Coronary artery (tissue), 2 donors: ENCODE measurements around the gene CLTCL1.

Experiments used
- DNase-seq: peaks from one replicate; pipeline ENCODE4 v3.0.0-alpha.2; 2017; ENCODE audit warnings: low spot score
- H3K27ac ChIP-seq, 2 donors: fragments of 200-600 bp; sonication (generic); one replicate each; pipeline ENCODE4 v1.5.1; 2016 to 2019
- H3K4me3 ChIP-seq: fragments of 200-600 bp; sonication (generic); 2 replicates; pipeline ENCODE4 v1.5.1; 2016; ENCODE audit warnings: mild to moderate bottlenecking, moderate library complexity
- TF ChIP-seq, protein P1 (sequence below): fragments of 200-600 bp; sonication (generic); IDR thresholded peaks from one replicate; pipeline ENCODE4 v1.5.1; 2019; ENCODE audit warnings: antibody characterized with exemption

The CLTCL1 gene

DNA sequence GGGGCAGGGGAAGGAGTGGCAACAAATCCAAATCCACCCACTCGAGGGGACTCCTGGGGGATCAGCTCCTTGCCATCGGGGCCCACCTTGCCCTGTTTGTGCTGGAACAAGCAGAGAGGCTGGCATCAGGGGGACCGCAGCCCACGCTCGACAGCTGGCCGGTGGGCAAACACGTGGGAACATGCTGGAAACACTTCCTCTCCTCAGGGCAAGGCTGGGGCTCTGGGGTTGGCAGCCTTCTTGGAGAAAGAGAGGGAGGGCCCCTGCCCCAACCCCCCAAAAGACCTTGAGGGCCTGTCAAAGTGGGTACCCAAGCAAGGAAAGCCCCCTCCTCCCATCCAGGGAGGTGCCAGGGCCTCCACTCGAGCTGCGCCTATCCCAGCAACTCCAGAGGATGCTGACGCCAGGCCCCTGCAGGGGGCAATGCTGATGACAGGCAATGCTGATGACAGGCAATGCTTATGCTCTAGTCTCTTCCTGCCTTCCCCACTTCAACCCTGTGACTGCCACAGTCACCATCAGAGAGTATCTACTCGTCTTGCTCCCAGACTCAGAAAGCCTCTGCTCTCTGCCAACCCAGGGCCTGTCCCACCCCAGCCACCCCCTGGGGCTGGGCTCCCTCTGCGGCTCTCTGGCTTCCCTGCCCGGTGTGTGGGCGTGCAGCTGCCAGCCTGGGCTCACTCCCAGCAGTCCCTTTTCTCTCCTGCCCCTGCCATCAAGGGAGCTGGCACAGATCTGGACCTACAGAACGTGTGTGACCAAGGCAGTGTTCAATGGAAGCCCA is 153.1 kb downstream of the CLTCL1 start:
- no peak for DNase-seq
- no peak overlapping the region for H3K4me3 ChIP-seq
- TF ChIP-seq, protein P1, sequence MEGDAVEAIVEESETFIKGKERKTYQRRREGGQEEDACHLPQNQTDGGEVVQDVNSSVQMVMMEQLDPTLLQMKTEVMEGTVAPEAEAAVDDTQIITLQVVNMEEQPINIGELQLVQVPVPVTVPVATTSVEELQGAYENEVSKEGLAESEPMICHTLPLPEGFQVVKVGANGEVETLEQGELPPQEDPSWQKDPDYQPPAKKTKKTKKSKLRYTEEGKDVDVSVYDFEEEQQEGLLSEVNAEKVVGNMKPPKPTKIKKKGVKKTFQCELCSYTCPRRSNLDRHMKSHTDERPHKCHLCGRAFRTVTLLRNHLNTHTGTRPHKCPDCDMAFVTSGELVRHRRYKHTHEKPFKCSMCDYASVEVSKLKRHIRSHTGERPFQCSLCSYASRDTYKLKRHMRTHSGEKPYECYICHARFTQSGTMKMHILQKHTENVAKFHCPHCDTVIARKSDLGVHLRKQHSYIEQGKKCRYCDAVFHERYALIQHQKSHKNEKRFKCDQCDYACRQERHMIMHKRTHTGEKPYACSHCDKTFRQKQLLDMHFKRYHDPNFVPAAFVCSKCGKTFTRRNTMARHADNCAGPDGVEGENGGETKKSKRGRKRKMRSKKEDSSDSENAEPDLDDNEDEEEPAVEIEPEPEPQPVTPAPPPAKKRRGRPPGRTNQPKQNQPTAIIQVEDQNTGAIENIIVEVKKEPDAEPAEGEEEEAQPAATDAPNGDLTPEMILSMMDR: no peak
- no peak overlapping the region for H3K27ac ChIP-seq

DNA sequence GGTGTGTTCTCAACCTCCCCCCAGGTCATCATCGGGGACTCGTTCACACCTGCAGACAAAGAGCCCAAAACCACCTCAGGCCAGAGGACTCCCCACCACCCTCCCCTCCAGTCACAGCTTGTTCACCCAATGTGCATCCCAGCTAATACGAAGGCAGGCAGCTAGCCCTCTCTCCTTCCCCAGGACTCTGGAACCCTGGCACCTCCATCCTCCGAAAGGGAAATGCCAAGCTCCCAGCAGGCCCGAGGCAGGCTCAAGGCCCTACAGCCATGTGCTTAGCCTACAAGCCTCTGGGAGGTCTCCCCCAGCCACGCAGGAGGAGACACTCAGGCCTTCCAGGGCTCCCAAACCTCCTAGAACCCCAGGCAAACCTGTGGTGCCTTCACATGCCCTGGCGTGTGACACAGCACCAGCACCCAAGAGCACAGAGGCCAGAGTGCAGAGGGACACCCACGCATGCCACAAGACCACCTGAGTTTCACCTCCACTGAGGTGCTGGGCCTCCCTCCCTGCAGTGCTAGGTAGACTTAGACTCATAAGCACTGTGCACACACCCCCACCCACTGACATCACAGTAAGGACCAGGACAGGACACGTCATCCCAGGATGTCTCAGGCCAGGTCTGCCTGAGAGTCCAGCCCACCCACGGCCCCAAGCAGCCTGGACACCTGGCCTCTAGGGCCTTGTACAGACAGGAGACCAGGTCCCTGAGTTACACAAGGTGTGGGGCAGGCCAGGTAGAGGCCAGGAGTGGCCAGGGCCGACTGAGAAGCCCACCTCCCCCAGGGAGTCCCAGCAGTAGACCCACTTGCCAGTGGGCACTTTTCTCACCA is 153.9 kb downstream of the CLTCL1 start:
- TF ChIP-seq, protein P1: no peak
- DNase-seq: no peak
- no peak overlapping the region for H3K4me3 ChIP-seq
- no peak overlapping the region for H3K27ac ChIP-seq

DNA sequence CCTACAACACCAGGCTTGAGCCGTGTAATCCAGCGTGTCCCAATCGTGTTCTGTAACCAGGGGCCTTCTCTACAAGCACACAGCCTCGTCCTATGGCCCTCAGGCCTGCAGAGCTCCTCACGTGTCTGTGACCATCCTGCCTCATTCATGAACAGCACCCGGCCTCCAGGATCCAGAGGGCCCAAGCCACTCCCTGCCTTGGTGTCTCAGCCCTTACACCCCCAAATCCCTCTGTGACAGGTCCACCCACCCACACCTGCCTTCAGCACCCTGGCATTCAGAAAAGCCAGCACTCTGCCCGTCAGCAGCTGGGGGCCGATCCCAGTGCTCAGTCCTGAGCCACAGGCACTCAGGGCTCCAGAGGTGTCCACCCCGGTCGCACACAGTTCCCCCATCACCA is 154.6 kb downstream of the CLTCL1 start:
- Histone ChIP-seq H3K4me3 (no peak overlapping the region), H3K27ac (no peak overlapping the region)
- TF ChIP-seq, protein P1: no peak
- no peak for DNase-seq

DNA sequence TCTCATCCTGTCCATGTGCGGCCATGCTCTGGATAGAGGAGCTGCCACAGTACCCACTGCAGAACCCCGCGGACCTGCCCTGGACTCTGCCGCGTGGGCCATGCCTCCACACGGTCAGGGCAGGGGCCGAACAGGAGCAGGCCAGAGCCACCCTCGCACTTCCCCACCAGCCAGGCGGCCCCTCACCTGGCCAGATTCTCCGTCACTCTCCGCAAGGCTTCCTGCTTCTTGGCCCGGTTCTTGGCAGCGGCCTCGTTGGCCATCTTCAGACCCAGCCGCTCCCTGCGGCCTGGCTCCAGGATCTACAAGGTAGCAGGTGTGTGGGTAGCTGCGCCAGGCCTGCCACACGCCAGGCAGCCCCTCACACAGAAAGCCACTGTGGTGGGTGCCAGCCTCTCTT is 156.6 kb downstream of the CLTCL1 start:
- Histone ChIP-seq H3K4me3 (no peak overlapping the region), H3K27ac (no peak overlapping the region)
- TF ChIP-seq, protein P1: no peak
- no peak for DNase-seq

DNA sequence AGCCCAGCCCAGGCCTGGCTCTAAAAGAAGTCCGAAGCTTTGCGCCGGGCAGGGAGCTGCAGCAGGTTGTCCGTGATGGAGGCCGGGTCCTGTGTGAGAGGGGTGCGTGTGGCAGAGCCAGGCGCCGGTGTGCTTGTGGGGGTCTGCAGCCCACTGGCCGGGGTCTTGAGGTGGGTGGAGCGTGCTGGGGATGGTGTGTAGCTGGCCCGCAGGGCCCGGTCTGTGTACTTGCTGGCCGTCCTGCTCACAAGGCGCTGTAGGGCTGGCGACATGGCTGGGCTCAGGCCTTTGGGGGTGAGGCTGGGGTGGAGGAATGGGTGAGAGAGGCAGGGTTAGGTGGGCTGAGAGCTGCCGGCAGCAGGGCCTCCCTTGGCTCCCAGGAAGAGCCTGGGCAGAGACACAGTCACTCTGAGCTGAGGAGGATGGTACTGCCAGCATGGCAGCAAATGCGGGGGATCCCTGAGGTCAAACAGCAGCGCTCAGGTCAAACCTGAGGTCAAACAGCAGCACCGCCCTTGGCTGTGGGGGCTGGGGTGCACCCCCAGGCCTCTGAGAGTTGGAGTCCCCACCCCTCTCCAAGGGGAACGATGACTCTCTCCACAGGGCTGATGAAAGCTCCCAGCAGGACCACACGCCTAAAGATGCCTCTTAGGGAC is 157.2 kb downstream of the CLTCL1 start:
- DNase-seq: no peak
- TF ChIP-seq, protein P1: no peak
- no peak overlapping the region for H3K4me3 ChIP-seq
- H3K27ac ChIP-seq: no peak overlapping the region

DNA sequence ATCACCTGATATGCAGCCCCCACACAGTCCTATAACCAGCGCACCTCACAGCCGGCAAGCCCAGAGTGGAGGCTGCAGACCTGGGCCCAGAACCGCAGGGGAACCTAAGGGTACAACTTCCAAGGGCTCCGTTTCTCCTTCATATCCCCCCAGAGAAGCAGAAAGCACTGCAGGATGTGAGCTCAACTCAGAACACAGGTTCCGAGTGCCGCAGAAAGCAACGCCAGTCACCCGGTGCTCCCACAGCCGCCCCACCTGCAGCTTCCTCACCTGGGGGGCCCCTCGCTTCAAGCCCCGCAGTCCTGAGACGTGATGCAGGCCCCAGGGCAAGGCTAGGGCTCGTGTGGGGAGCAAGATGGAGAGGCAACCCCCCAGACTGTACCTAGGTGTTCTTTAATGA is 158.0 kb downstream of the CLTCL1 start:
- H3K4me3 ChIP-seq: no peak overlapping the region
- DNase-seq: no peak
- TF ChIP-seq, protein P1: no peak

More for the DNA sequence above, 158.0 kb downstream of the CLTCL1 start:
- no peak overlapping the region for H3K27ac ChIP-seq
